ENCODE measurements around the gene PNPLA6.
A peak's percentile ranks its signal among the peaks of the same experiment; 100 is the strongest.

PNPLA6 gene

GRCh38 chr19:7519361-7520130 lies 16.0 kb upstream of the PNPLA6 start:
- no peak for TF ChIP-seq CTCF (IDR thresholded peaks at IDR 0.05; ENCODE audit: control insufficient read depth, insufficient read depth, low read depth, low read length, missing control alignments)
- DNase-seq (ENCODE audit: low read depth), result no peak
- no peak overlapping the region for H3K4me3 ChIP-seq (ENCODE audit: control insufficient read depth, low read depth, low read length)

- H3K4me3 ChIP-seq (ENCODE audit: control insufficient read depth, low read depth, low read length), result no peak overlapping the region
- no peak for DNase-seq (ENCODE audit: low read depth)
- TF ChIP-seq CTCF (IDR thresholded peaks at IDR 0.05; ENCODE audit: control insufficient read depth, insufficient read depth, low read depth, low read length, missing control alignments), result no peak
Measured at GRCh38 chr19:7520131-7521051, 15.1 kb upstream of the PNPLA6 start.

- peak overlapping the region; percentile 72 for H3K4me3 ChIP-seq (ENCODE audit: control insufficient read depth, low read depth, low read length)
- no peak for DNase-seq (ENCODE audit: low read depth)
- no peak for TF ChIP-seq CTCF (IDR thresholded peaks at IDR 0.05; ENCODE audit: control insufficient read depth, insufficient read depth, low read depth, low read length, missing control alignments)
Measured at GRCh38 chr19:7521551-7522071, 13.9 kb upstream of the PNPLA6 start.

GRCh38 chr19:7522072-7522922 lies 13.2 kb upstream of the PNPLA6 start, which contains the start of gene MCOLN1:
Gene MCOLN1 (plus strand): TSS chr19:7522624. CDS start chr19:7522751, 127 bp downstream.
- peak; percentile 76 for DNase-seq (ENCODE audit: low read depth)
- TF ChIP-seq CTCF (IDR thresholded peaks at IDR 0.05; ENCODE audit: control insufficient read depth, insufficient read depth, low read depth, low read length, missing control alignments), result no peak

GRCh38 chr19:7522923-7523667 lies 12.4 kb upstream of the PNPLA6 start:
- TF ChIP-seq CTCF (IDR thresholded peaks at IDR 0.05; ENCODE audit: control insufficient read depth, insufficient read depth, low read depth, low read length, missing control alignments), result no peak
- H3K4me3 ChIP-seq (ENCODE audit: control insufficient read depth, low read depth, low read length), result peak overlapping the region; percentile 72
- no peak for DNase-seq (ENCODE audit: low read depth)

More at GRCh38 chr19:7522072-7522922, 13.2 kb upstream of the PNPLA6 start, which contains the start of gene MCOLN1:
- peak within 1 kb of the TSS; percentile 72 for H3K4me3 ChIP-seq (ENCODE audit: control insufficient read depth, low read depth, low read length)

All from AG09309 (cell line).